GM12875 (cell line): ENCODE data around the gene TNFSF8.

ENCODE experiments used
- H3K4me3 ChIP-seq: one replicate; pipeline ENCODE4 v1.5.1; 2011; ENCODE audit warnings: low read depth, low read length, control low read depth
- CTCF ChIP-seq: IDR thresholded peaks from 2 replicates; pipeline ENCODE4 v1.5.1; 2011; ENCODE audit warnings: low read depth, mild to moderate bottlenecking, control low read depth, inconsistent platforms, low read length, moderate library complexity, borderline replicate concordance; ENCODE audit not compliant: insufficient read depth

TNFSF8 gene

DNA sequence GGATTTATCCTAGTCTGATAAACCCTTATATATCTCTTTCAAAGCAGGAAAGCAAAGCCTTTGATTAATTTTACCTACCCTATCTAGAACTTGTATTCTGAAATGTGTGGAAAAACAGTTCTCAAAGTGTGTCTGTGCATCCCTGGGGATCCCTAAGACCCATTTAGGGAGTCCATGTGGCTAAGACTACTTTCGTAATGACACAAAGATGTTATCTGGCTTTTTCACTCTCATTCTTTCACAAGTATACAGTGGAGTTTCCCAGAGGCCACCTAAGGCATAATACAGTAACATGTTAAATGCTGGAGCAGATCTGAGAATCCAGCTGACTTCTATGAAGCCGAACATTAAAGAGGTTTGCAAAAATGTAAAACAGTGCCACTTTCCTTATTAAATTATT, 70.2 kb downstream of the TNFSF8 start:
- H3K4me3 ChIP-seq, result no peak overlapping the region
- no peak for TF ChIP-seq CTCF

GRCh38 chr9:114856942-114857315, 73.5 kb downstream of the TNFSF8 start:
- H3K4me3 ChIP-seq, result no peak overlapping the region
- no peak for TF ChIP-seq CTCF

DNA sequence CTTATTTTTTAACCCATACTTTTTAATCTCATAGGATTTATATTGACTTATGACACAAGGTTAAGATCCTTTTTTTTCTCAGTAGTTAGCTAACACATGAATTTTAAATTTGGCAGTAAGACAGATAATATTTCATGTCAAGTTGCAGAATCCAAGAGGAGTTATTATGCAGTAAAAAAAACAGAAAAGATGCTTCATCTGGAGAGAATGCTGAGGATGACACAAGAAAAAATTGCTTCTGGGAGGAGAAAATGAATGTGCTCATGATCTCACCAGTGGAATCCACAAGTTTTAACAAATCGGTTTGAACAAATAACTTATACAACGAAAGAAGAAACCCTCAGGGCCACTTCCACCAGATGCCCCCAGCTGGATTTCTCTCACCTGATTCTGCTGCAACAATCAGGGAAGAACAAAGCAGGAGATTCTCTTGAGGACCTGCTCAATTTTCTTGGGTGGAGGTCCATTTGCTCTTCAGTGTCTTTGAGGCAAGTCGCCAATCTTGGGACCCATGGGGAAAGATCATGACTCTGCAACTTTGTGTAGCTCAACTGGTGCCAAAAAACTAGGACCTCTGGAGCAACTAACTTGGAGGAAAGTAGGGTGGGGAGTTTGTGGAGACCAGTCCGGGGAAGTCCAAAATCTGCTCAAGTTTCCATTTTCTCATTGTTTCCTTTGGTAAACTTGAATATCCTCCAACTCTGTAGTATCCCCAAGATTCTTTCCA, 74.0 kb downstream of the TNFSF8 start:
- no peak overlapping the region for H3K4me3 ChIP-seq
- TF ChIP-seq CTCF, result no peak

GRCh38 chr9:114855488-114855887, 74.9 kb downstream of the TNFSF8 start:
- no peak for TF ChIP-seq CTCF
- H3K4me3 ChIP-seq, result no peak overlapping the region

DNA sequence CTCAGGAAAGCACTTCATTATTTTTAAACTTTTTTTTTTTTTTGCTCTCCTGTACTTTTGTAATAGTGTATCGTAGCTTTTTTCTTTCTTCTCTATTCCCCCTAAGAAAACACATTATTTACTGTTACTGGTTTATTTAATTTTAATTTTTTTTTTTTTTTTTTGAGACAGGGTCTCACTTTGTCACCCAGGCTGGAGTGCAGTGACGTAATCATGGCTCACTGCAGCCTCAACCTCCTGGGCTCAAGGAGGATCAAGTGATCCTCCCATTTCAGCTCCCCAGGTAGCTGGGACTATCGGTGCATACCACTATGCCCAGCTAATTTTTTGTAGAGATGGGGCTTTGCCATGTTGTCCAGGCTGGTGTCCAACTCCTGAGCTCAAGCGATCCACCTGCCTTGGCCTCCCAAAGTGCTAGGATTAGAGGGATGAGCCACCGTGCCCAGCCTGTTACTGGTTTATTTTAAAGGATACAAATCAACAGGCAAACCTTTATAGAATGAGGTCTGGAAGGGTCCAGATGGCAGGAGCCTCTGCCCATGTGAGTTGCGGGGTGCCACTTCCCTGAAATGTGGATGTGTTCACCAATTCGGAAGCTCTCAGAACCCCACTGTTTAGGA, 75.5 kb downstream of the TNFSF8 start:
- TF ChIP-seq CTCF, result no peak
- no peak overlapping the region for H3K4me3 ChIP-seq

- H3K4me3 ChIP-seq, result no peak overlapping the region
- no peak for TF ChIP-seq CTCF
Observed at GRCh38 chr9:114853071-114853855, 77.1 kb downstream of the TNFSF8 start.

DNA sequence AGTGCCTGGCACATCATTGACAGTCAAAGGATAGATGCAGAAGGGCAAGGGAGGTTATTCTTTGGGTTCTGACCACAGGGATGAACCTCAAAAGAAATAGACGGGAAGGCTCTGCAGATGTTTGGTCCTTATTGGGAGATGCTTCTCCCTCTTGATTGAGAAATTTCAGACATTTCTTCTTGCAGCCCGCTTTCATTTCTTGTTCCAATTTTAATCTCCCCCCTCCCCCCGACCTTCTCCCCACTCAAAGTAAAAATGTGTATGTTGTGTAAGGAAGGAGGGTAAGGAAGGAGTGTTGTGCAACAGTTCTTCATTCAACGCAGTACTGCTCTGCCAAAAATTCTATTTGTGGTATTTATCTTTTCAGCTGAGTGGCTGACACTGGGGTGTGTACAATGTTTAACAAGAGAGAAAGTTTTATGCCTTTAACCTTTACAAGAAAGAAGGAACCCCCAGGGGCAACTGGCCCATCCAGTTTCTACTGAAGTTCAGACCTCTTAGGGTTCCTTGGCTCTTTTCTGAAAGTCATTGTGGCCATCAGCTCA, 78.3 kb downstream of the TNFSF8 start:
- no peak overlapping the region for H3K4me3 ChIP-seq
- no peak for TF ChIP-seq CTCF
